ENCODE data around the gene ELF5.

Gene ELF5

GRCh38 chr11:34457607-34458006, 56.0 kb downstream of the ELF5 start:
- TF ChIP-seq ZFX (IDR thresholded peaks at IDR 0.05) (no peak), CTCF (conservative IDR thresholded peaks at IDR 0.05) (no peak)
- H3K27ac ChIP-seq: no peak overlapping the region

- H3K27ac ChIP-seq: no peak overlapping the region
- no peak for TF ChIP-seq CTCF (conservative IDR thresholded peaks at IDR 0.05)
- TF ChIP-seq ZFX (IDR thresholded peaks at IDR 0.05): no peak
These were observed 59.1 kb downstream of the ELF5 start for GRCh38 chr11:34454308-34455032.

GRCh38 chr11:34451053-34451452, 62.5 kb downstream of the ELF5 start:
- H3K27ac ChIP-seq: no peak overlapping the region
- TF ChIP-seq CTCF (conservative IDR thresholded peaks at IDR 0.05): no peak
- no peak for TF ChIP-seq ZFX (IDR thresholded peaks at IDR 0.05)

- no peak for TF ChIP-seq CTCF (conservative IDR thresholded peaks at IDR 0.05)
- no peak for TF ChIP-seq ZFX (IDR thresholded peaks at IDR 0.05)
These were observed 64.6 kb downstream of the ELF5 start for GRCh38 chr11:34449013-34449412.

GRCh38 chr11:34448223-34448994, 65.2 kb downstream of the ELF5 start:
- H3K27ac ChIP-seq: no peak overlapping the region
- TF ChIP-seq ZFX (IDR thresholded peaks at IDR 0.05) (no peak), CTCF (conservative IDR thresholded peaks at IDR 0.05) (no peak)

More at GRCh38 chr11:34449013-34449412, 64.6 kb downstream of the ELF5 start:
- H3K27ac ChIP-seq: no peak overlapping the region

- no peak for TF ChIP-seq CTCF (conservative IDR thresholded peaks at IDR 0.05)
- no peak for TF ChIP-seq ZFX (IDR thresholded peaks at IDR 0.05)
- H3K27ac ChIP-seq: no peak overlapping the region
These were observed 66.5 kb downstream of the ELF5 start for GRCh38 chr11:34447044-34447443.

GRCh38 chr11:34446386-34446785, 67.2 kb downstream of the ELF5 start:
- no peak for TF ChIP-seq ZFX (IDR thresholded peaks at IDR 0.05)
- TF ChIP-seq CTCF (conservative IDR thresholded peaks at IDR 0.05): no peak
- no peak overlapping the region for H3K27ac ChIP-seq

All from C4-2B (cell line).